Kasumi-1 (cell line): ENCODE measurements around the gene REP15.
"Not testable (repeated sequence)": the region's sequence is repeated elsewhere in the genome, so short reads cannot be mapped to it uniquely, and the experiment has no call there.

Experiments
- DNase-seq, 2 experiments: peaks; one replicate each; lab custom pipeline; 2025; lab: John Stamatoyannopoulos, UW

REP15 gene, protein sequence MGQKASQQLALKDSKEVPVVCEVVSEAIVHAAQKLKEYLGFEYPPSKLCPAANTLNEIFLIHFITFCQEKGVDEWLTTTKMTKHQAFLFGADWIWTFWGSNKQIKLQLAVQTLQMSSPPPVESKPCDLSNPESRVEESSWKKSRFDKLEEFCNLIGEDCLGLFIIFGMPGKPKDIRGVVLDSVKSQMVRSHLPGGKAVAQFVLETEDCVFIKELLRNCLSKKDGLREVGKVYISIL

DNA sequence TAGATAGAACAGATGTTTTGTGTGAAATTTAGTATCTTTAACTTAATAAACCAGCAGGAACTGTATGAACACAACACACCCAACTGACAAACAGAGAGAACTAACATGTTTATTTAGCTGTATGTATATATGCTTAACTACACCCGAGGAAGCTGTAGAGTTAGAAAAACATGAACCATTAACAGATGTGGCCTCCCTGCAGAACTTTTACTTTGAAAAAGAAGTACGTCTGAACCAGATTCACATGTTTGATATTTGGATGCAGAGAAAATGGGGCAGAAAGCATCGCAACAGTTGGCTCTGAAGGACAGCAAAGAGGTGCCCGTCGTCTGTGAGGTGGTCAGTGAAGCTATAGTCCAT is at the start of gene REP15:
TSS of gene REP15 (plus strand) at position 155 of the 360 bp plus-strand sequence. CDS start at position 271, 116 bp downstream.
- no peak for DNase-seq

DNA sequence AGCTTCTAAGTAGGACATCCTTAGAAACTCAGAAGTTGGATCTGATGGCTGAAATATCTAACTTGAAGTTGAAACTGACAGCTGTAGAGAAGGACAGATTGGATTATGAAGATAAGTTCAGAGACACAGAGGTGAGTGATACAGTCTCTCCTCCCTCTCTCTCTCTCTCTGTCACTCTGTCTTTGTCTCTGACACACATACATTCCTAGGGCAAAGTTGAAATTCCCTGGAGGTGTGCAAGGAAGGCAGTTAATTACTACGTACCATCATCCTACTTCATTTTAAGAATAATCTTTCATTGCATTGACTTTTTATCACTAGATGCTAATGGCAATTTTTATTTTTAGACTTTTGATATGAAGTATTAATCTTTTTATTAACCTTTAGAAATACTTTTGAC is 46.2 kb upstream of the REP15 start:
- no peak for DNase-seq

DNA sequence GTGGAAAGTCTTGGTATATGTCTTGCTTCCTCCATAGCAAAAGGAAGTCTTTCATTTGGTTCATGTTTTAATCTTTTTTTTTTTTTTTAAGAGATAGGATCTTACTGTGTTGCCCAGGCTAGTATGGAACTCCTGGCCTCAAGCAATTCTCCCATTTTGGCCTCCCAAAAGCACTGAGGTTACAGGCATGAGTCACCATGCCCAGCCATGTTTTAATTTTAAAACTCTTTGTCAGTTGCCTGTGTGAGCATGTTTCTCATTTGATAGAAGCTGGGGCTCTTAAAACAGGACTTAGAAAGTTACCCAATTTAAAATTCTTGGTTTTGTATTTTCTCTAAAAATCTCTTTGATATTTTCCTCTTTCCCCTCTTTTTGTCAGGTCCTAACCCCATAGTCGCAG is 45.0 kb upstream of the REP15 start:
- no peak for DNase-seq

DNA sequence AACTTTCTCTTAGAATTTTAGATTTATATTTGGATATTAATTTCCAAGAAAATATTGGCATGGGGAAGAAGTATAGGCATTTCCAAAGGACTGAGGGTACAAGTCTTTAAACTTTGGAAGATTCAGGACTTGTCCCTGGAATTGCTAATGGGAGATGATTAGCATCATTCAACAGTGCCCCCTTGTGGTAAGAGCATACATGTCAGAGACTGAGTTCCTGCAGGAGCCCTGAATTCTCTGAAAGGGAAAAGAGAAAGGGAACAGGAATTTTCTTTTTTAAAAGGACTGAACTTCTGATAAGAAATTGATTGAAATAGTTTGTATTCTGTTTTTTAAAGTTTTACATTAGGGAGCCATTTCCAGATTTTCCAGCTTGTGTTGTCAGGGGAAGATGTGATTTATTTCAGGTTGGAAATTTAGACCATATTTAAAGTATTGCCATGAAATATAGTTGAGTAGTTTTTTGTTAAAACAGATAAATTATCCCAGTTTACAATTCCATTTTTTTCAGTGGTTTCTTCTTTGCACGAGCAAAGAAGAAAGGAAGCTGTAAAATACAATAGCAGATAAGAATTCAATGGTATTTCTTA is 44.0 kb upstream of the REP15 start:
- DNase-seq = peak; percentile 50 to 52

DNA sequence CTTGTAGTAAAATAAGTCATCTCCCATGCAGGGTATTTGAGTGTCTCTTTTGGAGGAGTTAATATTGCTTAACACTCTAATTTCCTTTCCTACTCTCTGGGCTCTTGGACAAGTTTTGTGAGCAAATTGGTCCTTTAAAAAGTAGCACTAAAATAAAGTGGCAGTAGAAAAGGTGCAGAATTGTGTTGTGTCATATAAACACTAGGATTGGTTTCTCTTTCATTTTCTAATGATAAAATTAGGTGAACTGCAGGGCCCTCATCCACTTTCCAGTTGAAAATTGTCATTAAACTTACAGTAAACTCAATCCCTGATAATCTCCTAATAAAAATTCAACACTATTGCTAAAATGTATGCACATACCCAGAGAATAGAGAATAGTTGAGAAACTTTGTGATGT is 42.6 kb upstream of the REP15 start:
- no peak for DNase-seq

DNA sequence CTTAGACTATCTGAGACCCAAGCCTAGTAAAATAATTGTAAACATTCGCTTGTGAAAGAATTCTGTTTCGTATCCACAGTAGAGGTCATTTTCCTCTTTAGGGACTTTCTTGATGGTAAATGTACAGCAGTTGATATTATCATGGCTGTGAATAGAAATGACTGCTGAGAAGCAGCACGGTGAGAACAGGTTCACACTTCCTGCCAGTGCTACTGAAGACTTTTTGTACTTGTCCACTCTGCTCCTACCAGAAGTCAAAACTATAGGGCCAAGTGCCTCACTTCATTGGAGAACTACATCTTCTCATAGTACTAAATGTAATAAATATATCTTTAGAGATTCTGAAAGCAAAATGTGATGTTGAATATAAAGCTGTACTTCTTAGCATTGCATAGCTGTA is 40.8 kb upstream of the REP15 start:
- not testable (repeated sequence) for DNase-seq

DNA sequence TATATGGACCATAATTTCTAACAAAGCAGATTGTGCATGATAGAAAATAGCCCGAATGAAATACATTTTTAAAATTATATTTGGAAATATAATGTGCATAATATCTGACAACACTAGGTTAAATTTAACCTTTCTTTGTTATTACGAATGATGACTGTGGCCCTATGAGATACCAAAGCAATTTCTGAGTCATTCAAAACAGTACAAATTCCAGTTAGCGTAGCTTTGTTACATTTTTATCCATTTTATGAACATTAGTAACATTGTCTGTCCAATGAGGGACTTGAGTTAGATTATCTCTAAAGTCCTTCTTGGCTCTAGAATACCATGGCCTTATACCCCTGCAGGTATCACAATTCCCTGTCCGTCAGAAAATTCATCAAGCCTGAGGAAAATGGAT is 39.0 kb upstream of the REP15 start:
- no peak for DNase-seq

DNA sequence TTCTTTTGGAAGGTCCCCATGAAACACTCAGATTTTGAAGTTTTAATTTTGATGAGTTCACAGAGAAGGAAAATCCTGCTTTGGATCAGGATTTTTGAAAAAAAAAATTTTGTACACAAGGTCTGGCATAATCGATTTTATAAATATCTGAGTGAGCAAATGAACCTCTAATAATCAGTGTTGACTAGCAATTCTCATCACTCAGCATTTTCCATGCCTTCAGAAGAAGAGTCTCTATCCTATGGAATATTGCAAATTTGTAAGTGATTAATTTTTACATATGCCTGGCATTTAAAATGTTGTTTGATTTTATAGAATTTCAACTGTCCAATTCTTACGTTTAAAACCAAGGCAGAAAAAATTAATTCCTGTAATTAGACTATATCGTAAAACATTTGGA is 30.5 kb upstream of the REP15 start:
- DNase-seq = no peak

DNA sequence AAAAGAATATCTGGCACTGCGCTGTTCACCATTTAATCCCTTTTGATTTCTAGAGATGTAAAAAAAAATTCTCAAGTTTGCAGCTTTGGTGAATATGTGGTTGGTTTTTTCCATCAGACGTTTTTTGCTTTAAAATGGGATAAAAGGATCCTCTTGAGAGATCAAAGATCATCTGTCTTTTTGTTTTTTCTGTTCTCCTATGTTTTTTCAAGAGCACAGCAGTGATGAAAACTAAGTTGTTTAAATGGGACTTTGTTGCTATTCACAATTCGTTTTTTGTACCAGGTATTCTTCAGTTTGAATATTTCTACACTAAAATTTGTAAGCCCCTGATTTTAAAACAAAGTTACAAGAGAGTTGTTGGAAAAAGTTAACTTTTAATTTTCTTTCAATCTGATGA is 29.7 kb upstream of the REP15 start:
- no peak for DNase-seq

DNA sequence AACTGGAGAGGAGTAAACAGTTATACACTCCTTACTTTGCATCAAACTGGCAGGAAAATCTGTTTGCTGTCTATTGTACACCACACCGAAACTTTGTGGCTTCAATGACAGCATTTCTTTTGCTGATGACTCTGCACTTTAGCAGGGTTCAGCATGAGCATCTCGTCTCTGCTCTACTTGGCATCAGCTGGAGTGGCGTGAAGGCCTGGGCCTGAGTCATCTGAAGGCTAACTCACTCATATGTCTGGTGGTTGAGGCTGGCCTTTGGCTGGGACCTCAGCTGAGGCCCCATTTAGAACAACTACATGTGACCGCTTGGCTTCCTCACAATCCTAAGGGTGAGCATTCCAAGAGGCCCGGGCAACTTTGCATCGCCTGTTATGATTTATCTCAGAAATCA is 28.7 kb upstream of the REP15 start:
- DNase-seq = no peak

DNA sequence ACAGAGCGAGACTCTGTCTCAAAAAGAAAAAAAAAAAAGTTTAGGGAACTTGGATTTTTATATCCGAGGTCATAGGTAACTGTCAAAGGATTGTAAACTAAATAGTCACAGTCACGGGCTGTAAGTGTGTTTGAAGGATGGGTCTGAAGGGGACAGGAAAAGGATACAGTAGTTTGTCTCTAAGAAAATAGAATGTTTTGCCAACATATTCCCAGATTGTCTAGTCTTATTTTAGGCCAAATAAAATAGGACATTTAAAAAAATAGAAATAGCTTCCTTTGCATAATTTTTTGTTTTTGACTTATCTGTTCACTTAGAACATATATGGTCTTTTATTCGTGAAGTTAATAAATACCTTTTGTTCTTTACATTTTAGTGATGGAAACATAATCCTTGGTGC is 24.2 kb upstream of the REP15 start:
- no peak for DNase-seq

DNA sequence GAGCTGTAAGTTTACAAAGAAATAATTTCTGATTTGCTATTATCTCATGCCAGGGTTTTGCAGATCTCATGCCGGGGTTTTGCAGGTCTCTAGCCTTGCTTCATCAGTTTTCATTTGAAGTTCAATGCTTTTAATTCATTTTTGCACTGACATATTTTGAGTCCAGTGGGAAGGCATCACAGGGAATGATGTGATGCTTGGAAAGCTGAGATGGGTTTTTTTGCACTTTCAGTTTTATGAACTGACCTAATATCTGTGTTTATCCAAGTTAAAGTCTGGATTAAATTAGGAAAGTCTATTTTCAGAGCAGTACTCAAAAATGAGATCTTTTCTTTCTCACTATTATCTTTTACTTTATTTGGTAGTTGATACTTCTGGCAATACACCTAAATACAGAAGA is 23.6 kb upstream of the REP15 start:
- no peak for DNase-seq

DNA sequence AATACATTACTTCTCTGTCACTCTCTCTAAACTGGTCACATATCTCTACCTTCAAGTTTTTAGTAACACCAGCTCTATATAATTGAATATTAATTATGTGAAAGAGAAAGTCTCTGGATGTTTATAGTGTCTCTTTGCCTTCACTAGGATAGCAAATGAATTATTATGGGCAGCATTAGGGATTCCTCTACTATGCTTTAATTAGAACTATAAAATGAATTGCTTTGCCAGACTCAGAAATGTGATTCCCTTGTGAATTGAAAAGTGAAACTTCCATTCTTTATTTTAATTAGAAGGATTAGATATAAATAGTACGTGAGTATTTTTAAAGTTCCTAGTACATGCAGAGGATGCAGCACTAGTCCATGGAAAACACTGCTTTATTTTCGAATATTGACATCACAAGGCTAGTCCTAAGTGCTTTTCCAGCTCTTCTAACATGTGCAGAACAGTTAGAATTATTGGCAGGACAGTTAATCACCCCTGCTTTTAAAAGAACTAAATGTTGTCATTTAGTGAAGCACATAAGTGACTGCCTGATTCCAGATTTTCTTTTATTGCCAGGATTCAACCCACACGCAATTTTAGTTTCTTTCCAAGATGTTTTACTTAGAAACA is 23.0 kb upstream of the REP15 start:
- DNase-seq = no peak

DNA sequence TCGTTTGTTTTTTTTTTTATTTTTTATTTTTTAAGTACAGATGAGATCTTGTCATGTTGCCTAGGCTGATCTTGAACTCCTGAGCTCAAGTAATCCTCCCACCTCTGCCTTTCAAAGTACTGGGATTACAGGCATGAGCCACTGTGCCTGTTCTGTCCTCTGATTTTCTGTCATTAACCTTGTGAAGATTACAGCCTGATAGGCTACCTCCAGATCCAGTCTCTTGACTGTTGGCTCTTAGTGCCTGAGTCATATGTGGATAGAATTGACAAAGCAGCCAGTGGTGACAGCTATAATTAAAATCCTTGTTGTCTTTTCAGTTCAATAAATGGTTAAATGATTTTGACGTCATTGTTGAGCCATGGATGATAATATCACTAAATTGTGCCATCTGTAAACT is 21.3 kb upstream of the REP15 start:
- no peak for DNase-seq

DNA sequence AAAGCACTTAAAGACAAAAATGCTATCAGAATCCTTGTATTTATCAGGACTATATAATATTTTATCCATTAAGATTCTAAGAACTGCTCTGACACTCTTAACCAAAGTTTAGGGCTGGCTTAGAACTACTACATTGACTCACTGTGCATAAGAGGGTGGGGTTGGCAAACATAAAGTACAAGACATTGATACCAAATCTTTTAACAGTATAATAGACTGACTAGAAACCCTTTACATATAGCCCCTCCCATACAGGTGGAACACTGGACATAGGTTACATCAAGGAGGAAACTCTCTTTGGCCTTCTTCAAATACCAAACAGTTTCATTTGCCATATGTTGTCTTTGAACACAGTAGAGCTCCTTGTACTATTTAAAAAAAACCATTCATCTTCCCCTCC is 15.6 kb upstream of the REP15 start:
- DNase-seq = no peak

DNA sequence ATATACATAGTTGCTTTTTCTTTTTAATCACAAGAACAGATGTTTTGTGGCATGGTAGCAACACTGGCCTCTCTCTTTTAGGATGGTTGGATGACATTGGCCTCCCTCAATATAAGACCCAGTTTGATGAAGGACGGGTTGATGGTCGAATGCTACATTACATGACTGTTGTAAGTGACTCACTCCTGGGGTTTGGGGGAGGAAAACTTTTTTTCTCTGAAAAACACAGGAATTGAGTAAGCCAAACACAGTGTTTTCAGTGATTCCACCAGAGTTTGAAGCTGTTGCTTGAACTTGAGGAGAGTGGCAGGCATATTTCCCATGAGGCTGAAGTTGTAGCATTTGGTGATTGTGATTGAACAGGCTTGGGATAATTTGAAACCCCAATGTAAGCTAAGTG is 13.7 kb upstream of the REP15 start:
- DNase-seq = no peak

DNA sequence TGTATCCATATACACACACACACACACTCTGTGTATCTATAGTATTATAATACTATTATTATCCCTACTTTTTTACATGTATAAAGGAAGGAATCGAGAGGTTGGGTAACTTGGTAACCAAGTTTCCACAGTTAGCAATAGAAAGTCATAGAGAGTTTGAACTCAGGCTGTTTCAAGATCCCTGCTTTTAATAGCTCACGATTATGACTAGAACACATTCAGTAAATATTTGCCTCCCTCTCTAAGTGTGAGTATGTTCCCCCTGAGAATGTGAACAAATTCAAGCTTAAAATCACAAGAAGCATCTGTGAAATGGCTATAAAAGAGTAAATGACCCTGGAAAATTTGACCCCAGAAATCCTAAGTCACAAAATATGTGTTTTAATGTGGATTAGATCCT is 11.0 kb upstream of the REP15 start:
- no peak for DNase-seq

DNA sequence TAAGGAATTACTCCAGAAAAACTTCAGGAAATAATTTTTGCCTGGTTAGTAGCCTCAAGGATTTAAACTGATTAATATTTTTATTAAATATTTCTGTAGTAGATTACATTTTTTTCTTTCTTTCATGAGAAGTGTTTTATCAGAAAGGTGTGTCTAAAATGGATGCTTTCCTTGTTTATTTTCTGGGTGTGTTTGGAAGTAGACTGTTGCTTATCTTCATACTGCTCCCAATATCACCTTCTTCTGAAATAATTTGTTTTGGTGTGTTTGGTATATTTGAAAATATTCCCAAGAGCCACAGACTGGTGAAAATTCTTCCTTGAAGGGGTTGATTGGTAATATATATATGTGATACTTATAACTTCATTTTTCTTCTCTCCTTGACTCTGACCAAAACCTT is 10.1 kb upstream of the REP15 start:
- no peak for DNase-seq

DNA sequence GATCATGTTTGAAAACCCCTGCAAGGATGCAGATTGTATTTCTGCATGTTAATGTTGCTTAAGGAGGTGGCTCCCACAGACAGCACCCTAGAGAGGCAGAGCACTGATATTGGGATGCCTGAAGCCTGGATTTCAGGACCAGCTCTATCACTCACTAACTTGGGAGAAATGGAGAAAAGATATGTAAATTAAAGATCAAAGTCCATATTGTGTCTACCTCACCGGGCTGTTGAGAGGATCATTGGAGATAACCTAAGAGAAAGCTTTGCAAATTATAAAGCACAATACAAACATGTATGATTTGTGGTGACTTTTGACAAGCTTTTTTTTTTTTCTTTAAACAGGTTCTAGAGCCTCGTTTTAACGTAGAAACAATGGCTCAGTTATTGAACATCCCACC is 7.6 kb upstream of the REP15 start:
- DNase-seq = no peak

DNA sequence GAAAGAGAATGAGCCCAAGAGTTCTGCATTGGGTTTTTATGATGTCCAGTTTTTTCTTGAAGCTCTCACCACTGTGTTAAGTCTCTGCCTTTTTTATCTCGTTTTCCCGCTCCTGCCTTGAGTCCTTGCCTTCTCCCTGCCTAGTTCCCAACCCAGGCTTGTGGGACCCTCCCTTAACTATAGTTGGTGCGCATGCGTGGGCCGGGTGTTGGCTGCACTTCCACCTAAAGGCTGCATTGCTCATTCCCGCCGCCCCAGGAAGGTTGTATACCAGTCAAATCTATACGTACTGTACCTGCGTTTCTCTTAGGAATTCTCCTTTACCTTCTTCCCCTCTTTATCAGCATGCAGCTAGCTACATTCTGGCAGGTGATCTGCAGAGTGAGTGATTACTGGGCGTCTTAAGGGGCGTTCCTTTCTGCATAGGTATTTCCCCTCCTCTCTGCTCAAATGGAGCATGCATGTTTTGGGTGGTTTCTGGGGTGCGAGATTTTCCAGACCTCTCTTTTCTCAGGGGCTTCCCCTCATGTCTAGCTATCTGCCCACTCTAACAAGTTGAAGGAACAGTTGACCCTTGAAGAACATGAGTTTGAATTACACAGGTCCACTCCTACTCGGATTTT is 6.6 kb upstream of the REP15 start:
- DNase-seq = no peak

DNA sequence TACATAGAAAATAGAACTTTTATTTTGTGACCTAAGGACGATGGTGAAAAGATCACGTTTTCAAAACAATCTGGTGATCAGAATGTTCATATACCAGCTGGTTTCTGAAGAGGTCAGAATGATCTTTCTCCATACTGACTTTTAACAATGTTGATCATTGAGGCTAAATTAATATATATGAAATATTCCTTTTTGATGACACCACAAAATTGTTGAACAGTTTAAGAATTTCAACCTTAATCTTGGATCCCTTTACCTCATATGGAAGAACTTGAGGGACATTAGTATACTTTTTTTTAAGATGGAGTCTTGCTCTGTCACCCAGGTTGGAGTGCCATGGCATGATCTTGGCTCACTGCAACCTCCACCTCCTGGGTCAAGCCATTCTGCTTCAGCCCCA is 2.8 kb upstream of the REP15 start:
- DNase-seq = no peak

DNA sequence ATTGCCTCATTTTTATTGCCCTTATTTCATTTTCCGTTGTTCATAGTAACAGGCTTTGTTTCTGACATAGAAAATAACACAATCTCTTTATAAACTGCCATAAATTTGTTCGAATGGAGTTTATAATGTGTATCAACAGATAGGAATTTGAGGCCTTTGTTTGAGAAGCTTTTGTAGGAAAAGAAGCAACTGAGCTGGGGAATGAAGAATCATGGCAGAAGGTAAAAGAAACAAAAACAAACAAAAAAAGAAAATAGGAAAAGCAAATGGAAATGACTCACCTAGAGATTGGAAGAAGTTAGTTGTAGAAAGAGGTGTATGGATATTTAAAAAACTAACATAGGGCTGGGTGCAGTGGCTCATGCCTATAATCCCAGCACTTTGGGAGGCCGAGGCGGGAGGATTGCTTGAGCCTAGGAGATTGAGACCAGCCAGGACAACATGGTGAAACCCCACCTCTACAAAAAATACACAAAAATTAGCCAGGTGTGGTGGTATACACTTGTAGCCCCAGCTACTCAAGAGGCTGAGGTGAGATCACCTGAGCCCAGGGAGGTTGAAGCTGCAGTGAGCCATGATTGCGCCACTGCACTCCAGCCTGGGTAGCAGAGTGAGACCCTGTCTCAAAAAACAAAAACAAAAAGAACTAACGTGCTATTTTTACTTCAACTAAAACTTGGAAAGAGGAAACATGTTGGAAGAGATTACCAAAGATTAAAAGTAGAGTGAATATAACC is 523 bp upstream of the REP15 start:
- DNase-seq = no peak
